Endothelial cell of umbilical vein (primary cell): ENCODE results near the gene PLCXD3.

Source experiments
- CTCF ChIP-seq, 2 donors: IDR thresholded peaks; 1 replicate in 1 of 2; 2 replicates in 1 of 2; pipeline ENCODE4 v1.5.1; 2011; ENCODE audit warnings: low read length in 2 of 2, mild to moderate bottlenecking in 2 of 2, moderate library complexity in 2 of 2, control low read depth in 1 of 2, inconsistent platforms in 1 of 2, low read depth in 1 of 2; ENCODE audit not compliant: insufficient read depth in 1 of 2; ENCODE audit errors: extremely low read depth in 1 of 2
- JUN ChIP-seq: IDR thresholded peaks from 2 replicates; pipeline ENCODE4 v1.6.1; 2011; ENCODE audit warnings: borderline replicate concordance, low read depth; ENCODE audit not compliant: insufficient read length, insufficient read depth
- POLR2A ChIP-seq: IDR thresholded peaks from 2 replicates; pipeline ENCODE4 v1.6.1; 2012; ENCODE audit warnings: low read depth, mild to moderate bottlenecking, control low read depth, low read length
- TF ChIP-seq, protein P1 (sequence below): IDR thresholded peaks from 2 replicates; pipeline ENCODE4 v1.6.1; 2011; ENCODE audit not compliant: insufficient read depth, insufficient read length

DNA sequence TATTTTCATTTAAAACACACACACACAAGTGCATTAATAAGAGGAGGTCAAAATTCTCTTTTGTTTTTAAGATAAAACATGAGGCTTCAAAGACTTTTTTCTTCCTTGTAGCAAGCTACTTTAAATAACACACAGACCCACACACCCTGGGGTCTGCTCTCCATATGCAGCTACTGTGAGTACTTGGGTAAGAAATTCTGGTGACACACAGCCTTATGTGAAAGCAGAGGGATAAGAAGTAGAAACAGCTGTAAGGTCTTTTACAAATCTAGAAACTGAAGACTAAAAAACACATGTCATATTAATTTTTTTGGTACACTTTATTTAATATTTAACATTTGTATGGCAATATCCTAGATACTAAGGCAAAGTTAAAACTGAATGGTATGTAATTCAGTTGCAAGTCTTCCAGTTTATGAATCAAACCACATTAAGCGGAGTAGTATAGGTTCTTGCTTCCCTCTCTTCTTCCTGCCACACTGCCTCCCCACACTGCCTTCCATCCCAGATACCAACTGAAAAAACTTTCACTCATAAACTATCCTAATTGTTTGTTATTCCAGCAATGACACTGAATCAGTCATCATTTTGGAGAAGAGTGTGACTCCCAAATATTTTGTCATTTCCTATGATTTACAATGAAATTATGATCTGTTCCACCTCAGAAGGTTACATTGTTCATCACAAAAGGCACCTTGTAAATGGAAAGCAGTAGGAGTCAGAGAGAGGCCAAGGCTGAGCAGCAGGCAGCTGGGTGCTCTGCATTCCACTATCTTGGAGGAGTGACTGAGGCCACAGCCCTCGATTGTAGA lies 92.0 kb downstream of the PLCXD3 start:
- TF ChIP-seq POLR2A (no peak), CTCF (IDR thresholded peaks at IDR 0.05; ENCODE audit: extremely low read depth in 1 of 2, insufficient read depth in 1 of 2, low read depth in 1 of 2, low read length in 2 of 2) (no peak), JUN (no peak)
- TF ChIP-seq, protein P1, sequence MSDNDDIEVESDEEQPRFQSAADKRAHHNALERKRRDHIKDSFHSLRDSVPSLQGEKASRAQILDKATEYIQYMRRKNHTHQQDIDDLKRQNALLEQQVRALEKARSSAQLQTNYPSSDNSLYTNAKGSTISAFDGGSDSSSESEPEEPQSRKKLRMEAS: no peak
